Activated CD8-positive, alpha-beta memory T cell treated with anti-CD3 and anti-CD28 coated beads, Interleukin-2, amount 50 U/mL, for 48 hours (primary cell): ENCODE data around the gene PTGES3.

Experiments used
- DNase-seq: peaks from one replicate; pipeline ENCODE4 v3.0.0-alpha.2; 2020

Gene PTGES3

DNA sequence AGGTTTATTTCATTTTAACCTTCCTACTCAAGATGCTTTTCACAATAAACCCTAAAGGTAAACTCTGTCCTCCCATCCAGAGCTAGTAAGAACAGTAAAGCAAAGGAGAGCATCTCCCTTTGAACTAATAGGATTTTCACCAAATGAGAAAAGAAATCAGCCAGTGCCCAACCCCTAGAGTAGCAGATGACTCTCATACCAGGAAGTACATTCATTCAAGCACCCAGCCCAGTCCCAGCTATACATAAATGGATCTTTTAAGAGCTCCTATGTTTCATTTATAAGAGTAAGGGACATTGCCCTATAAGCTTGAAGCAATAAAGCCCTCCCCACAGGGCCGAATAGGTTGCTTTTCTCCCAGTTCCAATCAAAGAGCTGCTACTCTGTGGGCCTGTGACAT lies 65.5 kb downstream of the PTGES3 start:
- DNase-seq: no peak

DNA sequence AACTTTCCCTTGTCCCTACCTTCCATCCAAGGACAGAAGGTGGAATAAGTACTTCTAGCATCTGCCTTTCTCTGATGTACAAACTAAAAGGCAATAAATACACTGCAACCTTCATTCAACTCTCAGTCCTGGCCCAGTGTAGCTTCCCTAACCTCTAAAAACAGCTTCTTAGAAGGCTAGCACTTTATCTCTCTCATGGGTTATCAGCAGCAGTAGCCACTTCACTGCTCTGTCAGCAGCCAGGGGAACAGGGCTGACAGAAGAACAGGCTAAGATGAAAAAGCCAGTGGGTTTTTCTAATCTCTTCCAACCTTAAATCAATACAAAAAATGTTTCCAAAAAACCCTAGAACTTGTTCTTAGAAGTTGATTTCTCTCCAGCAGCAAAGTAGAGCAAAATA lies 71.2 kb downstream of the PTGES3 start:
- DNase-seq: no peak

DNA sequence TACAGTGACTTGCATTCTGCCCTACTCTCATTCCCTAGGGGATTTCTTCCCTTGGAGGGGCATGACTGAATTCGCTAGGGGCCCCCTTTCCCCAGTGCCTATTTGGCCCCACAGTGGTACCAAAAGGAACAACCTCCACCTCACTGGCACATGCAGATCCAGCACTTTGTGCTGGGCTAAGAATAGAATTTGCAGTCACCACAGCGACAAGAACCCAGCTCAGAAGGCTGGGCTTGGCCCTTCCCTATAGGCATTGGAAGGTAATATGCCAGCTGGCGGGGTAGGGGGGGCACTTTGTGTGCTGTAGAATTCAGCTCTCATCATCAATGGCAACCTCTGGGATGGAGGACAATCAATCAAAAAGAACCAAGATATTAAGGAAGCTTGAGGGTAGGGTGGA lies 71.8 kb downstream of the PTGES3 start:
- no peak for DNase-seq

DNA sequence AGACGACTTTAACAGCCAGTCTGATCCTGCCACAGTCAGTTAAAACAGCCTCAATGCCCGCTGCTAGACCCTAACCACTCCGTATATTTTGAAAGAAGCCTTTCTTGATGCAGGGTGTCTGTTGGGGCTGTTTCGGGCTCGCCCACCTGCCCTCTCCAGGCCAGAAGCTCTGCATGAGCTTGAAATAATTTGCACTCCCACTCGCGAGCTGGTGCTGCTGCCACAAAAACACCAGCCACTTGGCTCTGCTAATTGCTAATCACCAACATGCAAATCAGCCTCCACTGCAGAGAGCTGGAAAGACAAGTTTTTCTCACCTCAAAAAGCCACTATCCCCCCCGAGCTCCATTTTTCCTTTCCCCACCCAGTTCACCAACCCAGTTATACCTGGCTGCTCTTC lies 73.5 kb downstream of the PTGES3 start:
- no peak for DNase-seq
